Measurements from ENCODE around the gene MACO1.
"Not testable (repeated sequence)": the region's sequence is repeated elsewhere in the genome, so short reads cannot be mapped to it uniquely, and the experiment has no call there.

The MACO1 gene

GRCh38 chr1:25430073-25430966, at the start of gene MACO1:
TSS of gene MACO1 (plus strand) at chr1:25430897. CDS start at chr1:25431099, 202 bp downstream.
- Histone ChIP-seq H3K4me3 (peak within 1 kb of the TSS; percentile 76), H3K4me1 (peaks cover 16% of the 10 kb centered on the region), H3K27me3 (ENCODE audit: low read depth) (no peaks in the 10 kb centered on the region), H3K36me3 (replicated peaks) (no peaks in the 10 kb centered on the region; the same call in 1 of the 2 replicates), H3K9me3 (no peaks in the 10 kb centered on the region)
- DNase-seq (ENCODE audit: low spot score in 2 of 2) = peak; percentile 85 to 96
- in situ Hi-C loops (cut with MboI; ENCODE audit: low sequenced_read_pairs) = no loop called here

- H3K4me1 ChIP-seq; H3K9me3 ChIP-seq; DNase-seq (ENCODE audit: low spot score in 2 of 2); H3K36me3 ChIP-seq (replicated peaks); in situ Hi-C loops (cut with MboI; ENCODE audit: low sequenced_read_pairs); H3K4me3 ChIP-seq; H3K27me3 ChIP-seq (ENCODE audit: low read depth): not testable (repeated sequence)
These were observed 48.2 kb upstream of the MACO1 start for GRCh38 chr1:25382543-25382942.

GRCh38 chr1:25383090-25383489, 47.6 kb upstream of the MACO1 start:
- H3K4me1 ChIP-seq; H3K4me3 ChIP-seq; H3K27me3 ChIP-seq (ENCODE audit: low read depth); DNase-seq (ENCODE audit: low spot score in 2 of 2); H3K36me3 ChIP-seq (replicated peaks); in situ Hi-C loops (cut with MboI; ENCODE audit: low sequenced_read_pairs); H3K9me3 ChIP-seq: not testable (repeated sequence)

DNA sequence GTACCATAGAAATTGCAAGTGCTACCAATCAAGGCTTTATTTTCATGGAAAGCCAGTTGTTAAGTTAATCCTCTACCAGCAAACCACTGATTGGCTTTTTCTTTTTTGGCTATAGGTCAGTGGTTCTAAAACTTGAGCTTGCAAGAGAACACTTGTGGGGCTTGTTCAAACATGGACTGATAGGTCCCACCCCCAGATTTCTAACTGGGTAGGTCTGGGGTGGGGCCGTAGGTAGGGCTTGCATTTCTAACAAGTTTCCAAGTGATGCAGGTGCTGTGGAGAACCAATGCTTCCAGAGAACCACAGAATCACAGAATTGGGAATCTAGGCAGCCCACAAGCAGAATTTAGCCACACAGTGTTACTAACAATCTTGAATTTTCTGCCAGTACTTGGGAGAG, 46.8 kb upstream of the MACO1 start:
- in situ Hi-C loops (cut with MboI; ENCODE audit: low sequenced_read_pairs); DNase-seq (ENCODE audit: low spot score in 2 of 2); H3K4me1 ChIP-seq: not testable (repeated sequence)

DNA sequence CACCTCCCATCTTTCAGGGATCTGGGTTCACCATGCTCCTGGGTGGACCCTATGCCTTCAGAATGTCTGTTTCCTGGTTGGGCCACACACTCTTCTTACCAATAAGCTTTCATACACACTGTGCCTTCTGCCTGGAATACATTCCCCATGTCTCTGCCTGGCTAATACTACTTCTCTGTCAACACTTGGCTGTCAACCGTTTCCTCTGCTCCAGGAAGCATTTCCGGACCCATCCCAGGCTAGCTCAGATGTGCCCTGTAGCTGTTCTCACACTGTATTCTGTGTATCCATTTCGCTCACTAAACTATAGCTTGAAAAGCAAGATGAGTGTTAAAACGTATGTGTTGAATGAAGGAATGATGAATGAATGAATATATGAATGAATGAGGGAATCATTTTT, 43.6 kb upstream of the MACO1 start:
- in situ Hi-C loops (cut with MboI; ENCODE audit: low sequenced_read_pairs); H3K4me3 ChIP-seq; DNase-seq (ENCODE audit: low spot score in 2 of 2); H3K4me1 ChIP-seq; H3K9me3 ChIP-seq; H3K27me3 ChIP-seq (ENCODE audit: low read depth); H3K36me3 ChIP-seq (replicated peaks): not testable (repeated sequence)

More for the DNA sequence above, 46.8 kb upstream of the MACO1 start:
- not testable (repeated sequence) for H3K4me3 ChIP-seq; H3K36me3 ChIP-seq (replicated peaks); H3K27me3 ChIP-seq (ENCODE audit: low read depth); H3K9me3 ChIP-seq

GRCh38 chr1:25388691-25389090, 42.0 kb upstream of the MACO1 start:
- DNase-seq (ENCODE audit: low spot score in 2 of 2); H3K4me3 ChIP-seq; H3K9me3 ChIP-seq; H3K36me3 ChIP-seq (replicated peaks); H3K4me1 ChIP-seq; in situ Hi-C loops (cut with MboI; ENCODE audit: low sequenced_read_pairs); H3K27me3 ChIP-seq (ENCODE audit: low read depth): not testable (repeated sequence)

- DNase-seq (ENCODE audit: low spot score in 2 of 2) = not testable (repeated sequence)
These were observed 41.0 kb upstream of the MACO1 start for GRCh38 chr1:25389721-25390120.

GRCh38 chr1:25392841-25393240, 37.9 kb upstream of the MACO1 start:
- Histone ChIP-seq H3K4me3 (no peak overlapping the region), H3K27me3 (ENCODE audit: low read depth) (no peaks in the 10 kb centered on the region), H3K9me3 (no peaks in the 10 kb centered on the region), H3K4me1 (no peaks in the 10 kb centered on the region), H3K36me3 (replicated peaks) (no peaks in the 10 kb centered on the region)
- in situ Hi-C loops (cut with MboI; ENCODE audit: low sequenced_read_pairs) = no loop called here
- no peak for DNase-seq (ENCODE audit: low spot score in 2 of 2)

More at GRCh38 chr1:25389721-25390120, 41.0 kb upstream of the MACO1 start:
- H3K9me3 ChIP-seq; H3K4me3 ChIP-seq; H3K36me3 ChIP-seq (replicated peaks); H3K27me3 ChIP-seq (ENCODE audit: low read depth); H3K4me1 ChIP-seq; in situ Hi-C loops (cut with MboI; ENCODE audit: low sequenced_read_pairs): not testable (repeated sequence)

- H3K4me3 ChIP-seq; H3K4me1 ChIP-seq; H3K9me3 ChIP-seq; in situ Hi-C loops (cut with MboI; ENCODE audit: low sequenced_read_pairs); DNase-seq (ENCODE audit: low spot score in 2 of 2); H3K27me3 ChIP-seq (ENCODE audit: low read depth); H3K36me3 ChIP-seq (replicated peaks): not testable (repeated sequence)
These were observed 33.1 kb upstream of the MACO1 start for GRCh38 chr1:25397549-25397948.

DNA sequence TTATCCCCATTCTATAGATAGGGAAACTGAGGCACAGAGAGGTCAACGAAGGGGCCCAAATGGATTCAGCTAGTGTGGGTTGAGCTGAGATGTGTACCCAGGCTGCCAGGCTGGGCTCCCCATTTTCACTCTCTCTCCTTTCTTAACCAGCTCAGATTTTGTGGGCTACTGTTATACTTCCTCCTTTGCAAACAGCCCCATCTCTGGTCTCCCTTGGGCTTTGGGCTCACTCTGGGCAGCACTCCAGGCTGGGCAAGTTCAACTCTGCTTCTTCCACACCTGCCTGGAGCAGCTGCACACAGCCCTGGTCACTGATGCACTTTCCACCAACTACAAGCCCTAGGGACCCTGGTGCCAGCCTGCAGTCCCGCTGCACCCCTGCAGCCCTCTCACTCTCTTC, 32.6 kb upstream of the MACO1 start:
- H3K27me3 ChIP-seq (ENCODE audit: low read depth); H3K36me3 ChIP-seq (replicated peaks); H3K9me3 ChIP-seq; H3K4me1 ChIP-seq; in situ Hi-C loops (cut with MboI; ENCODE audit: low sequenced_read_pairs); DNase-seq (ENCODE audit: low spot score in 2 of 2); H3K4me3 ChIP-seq: not testable (repeated sequence)

- H3K4me1 ChIP-seq; H3K9me3 ChIP-seq; H3K36me3 ChIP-seq (replicated peaks); H3K4me3 ChIP-seq; H3K27me3 ChIP-seq (ENCODE audit: low read depth): not testable (repeated sequence)
- peak in 1 of 2 experiments; percentile 39 for DNase-seq (ENCODE audit: low spot score in 2 of 2)
- in situ Hi-C loops (cut with MboI; ENCODE audit: low sequenced_read_pairs) = loop anchor here (25.0 kb wide), 1 partner anchor 409 kb away; the partner anchor contains the start of genes MTFR1L and SELENON
These were observed 27.5 kb upstream of the MACO1 start for GRCh38 chr1:25402947-25403803.

DNA sequence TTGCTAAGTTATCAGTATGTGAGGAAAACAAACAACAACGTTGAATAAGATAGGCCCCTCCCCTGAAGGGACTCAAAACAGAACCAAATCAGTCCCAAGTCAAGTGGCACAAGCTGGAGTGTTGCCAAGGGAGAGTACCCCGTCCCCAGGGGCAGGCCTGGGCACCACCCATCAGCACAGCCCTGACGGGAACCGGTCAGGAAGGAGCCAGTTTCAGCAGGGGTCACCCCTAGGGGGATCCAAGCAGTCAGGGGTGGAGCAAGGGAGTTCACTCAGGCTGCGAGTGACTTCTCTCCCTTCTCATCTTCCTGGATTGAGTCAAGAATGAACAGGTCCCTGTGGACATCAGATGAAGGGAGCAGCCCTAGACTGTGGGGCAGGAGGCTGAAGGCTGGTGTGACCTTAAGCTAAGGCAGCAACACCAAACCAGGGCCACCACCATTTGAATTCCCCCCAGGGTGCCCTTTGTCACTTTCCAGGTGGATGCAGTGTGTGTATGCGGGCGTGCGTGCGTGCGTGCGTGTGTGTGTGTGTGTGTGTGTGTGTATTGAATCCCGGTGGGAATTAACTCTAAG, 24.9 kb upstream of the MACO1 start:
- not testable (repeated sequence) for H3K4me3 ChIP-seq; H3K36me3 ChIP-seq (replicated peaks); DNase-seq (ENCODE audit: low spot score in 2 of 2); H3K27me3 ChIP-seq (ENCODE audit: low read depth); H3K9me3 ChIP-seq; H3K4me1 ChIP-seq
- in situ Hi-C loops (cut with MboI; ENCODE audit: low sequenced_read_pairs) = loop anchor here (25.0 kb wide), 1 partner anchor 406 kb away; the partner anchor contains the start of genes MTFR1L and SELENON

DNA sequence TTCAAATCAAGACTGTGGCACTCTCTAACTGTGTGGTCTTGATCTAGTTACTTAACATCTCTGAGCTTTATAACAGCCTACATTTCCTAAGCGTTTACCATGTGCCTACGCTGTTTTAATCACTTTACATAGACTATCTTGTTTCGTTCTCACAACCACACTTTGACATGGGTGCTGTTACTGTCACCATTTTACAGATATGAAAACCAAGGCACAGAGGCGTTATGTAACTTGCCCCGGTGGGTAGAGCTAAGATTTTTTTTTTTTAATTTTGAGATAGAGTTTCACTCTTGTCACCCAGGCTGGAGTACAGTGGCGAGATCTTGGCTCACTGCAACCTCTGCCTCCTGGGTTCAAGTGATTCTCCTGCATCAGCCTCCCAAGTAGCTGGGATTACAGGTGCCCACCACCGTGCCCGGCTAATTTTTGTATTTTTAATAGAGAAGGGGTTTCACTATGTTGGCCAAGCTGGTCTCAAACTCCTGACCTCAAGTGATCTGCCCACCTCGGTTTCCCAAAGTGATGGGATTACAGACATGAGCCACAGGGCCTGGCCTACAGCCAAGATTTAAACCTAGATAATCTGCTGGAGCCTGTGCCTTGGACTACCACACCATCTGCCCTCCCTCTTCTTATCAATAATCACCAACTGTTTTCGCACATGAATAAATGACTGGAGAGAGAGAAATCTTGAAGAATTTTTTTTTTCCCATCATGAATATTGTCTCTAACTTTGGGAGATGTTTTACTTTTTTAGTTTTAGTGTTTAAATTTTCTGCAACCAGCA, 20.9 kb upstream of the MACO1 start:
- not testable (repeated sequence) for DNase-seq (ENCODE audit: low spot score in 2 of 2); H3K36me3 ChIP-seq (replicated peaks); H3K9me3 ChIP-seq; H3K4me3 ChIP-seq; H3K27me3 ChIP-seq (ENCODE audit: low read depth); H3K4me1 ChIP-seq
- in situ Hi-C loops (cut with MboI; ENCODE audit: low sequenced_read_pairs) = loop anchor here (25.0 kb wide), 1 partner anchor 402 kb away; the partner anchor contains the start of genes MTFR1L and SELENON

Data from HAP-1 (cell line).